ENCODE results near the gene ADAMTS2. TPM values are rescaled to one million over a fixed set of nuclear protein-coding genes. Genes with fewer than 3 reads are reported as not detected.
A peak's percentile ranks its signal among the peaks of the same experiment; 100 is the strongest.

Gene ADAMTS2
- total RNA-seq, 1 experiment from 2014 or later, result not detected

GRCh38 chr5:179180921-179181645 is 164.2 kb downstream of the ADAMTS2 start:
- in situ Hi-C loops (cut with HindIII; ENCODE audit: low pct_unique_long_range_greater_than_20kb, low sequenced_read_pairs), result no loop called here
- DNase-seq (ENCODE audit: low read depth, low spot score), result no peak

- in situ Hi-C loops (cut with HindIII; ENCODE audit: low pct_unique_long_range_greater_than_20kb, low sequenced_read_pairs), result no loop called here
- DNase-seq (ENCODE audit: low read depth, low spot score), result no peak
These were observed 165.1 kb downstream of the ADAMTS2 start for GRCh38 chr5:179180061-179180610.

DNA sequence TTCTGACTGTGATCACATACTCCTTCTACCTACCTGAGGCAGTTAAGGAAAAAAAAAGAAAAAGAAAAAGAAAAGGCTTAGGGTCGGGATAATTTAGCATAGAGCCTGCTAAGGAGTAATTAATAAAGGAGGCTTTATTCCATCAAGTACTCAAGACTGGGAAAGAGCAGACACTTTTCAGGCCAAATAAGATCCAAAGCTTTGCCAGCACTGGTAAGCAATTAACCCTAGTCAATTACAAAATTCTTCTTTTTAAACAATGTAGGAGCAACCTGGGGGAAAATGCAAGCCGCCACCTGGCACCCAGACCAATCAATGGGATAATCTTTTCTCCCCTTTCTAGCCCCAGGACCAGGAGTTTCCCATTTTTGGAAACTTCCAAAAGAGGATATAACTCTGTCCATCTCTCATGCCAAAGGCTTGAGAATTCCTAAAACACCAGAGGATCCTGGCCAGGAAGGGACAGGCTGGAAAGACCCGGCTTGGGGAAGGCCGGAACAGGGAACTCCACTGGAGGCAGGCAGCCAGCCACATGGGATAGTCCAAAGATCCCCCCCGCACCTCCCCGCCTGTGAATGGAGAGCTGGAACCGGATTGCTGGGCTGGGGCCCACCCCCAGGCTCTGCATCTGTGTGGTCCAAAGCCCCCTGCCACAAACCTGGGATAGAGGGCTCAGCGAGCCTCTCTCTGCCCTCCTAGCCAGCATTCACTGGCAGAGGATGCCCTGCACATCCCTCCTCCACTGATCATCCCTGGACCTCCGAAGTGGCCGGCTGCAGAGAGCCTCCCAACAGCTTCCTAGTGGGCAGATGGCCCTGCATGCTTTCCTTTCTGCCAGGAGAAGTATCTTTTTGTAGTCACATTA is 167.3 kb downstream of the ADAMTS2 start:
- in situ Hi-C loops (cut with HindIII; ENCODE audit: low pct_unique_long_range_greater_than_20kb, low sequenced_read_pairs), result no loop called here
- DNase-seq (ENCODE audit: low read depth, low spot score), result no peak

DNA sequence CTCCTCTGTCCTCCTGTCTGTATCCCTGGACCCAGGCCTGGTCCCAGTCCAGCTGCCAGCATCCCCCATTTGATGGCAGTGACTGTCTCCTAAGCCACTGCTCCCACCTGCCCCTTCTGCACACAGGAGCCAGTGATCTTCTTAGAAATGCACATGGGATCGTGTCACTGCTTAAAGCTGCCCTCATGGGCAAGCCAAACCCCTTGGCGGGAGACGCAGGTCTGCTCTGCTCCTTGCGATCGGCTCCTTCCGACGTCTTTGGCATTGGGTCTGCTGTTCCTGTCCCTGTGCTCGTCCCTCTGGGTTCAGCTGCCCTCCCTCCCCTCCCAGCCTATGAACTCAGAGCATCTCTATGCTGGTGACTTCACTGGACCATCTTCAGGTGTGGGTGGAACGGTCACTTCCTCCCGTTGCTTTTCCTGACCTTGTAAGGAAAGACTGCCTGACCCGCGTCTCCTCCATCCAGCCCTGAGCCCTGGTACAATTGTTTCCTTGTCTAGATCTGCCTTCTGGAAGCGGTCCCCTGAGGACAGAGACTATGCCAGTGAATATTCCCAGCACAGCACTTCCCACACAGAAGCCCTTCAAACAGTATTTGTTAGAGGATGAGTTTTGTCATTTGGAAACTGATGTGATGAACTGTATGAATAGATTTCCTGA is 168.6 kb downstream of the ADAMTS2 start:
- in situ Hi-C loops (cut with HindIII; ENCODE audit: low pct_unique_long_range_greater_than_20kb, low sequenced_read_pairs), result no loop called here

DNA sequence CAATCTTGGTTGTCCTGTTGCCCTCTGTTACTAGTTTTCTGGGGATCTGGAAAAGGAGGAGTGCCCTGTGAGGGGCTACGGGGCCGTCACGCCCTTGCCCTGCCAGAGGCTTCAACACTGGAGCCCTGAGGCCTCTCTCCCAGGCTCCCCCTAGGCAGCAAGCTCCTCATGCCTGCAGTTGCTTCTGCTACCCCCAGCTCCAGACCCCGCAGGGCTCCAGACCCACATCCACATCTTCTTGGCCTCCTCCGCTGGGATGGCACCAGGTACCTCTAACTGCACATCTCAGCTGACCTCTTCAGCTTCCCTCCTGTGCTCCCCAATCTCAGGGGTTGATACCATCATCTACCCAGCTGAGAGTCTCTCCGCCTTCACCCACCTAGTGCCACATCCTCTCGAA is 169.1 kb downstream of the ADAMTS2 start:
- DNase-seq (ENCODE audit: low read depth, low spot score), result no peak
- in situ Hi-C loops (cut with HindIII; ENCODE audit: low pct_unique_long_range_greater_than_20kb, low sequenced_read_pairs), result no loop called here

More for the DNA sequence above, 168.6 kb downstream of the ADAMTS2 start:
- peak; percentile 28 for DNase-seq (ENCODE audit: low read depth, low spot score)

- in situ Hi-C loops (cut with HindIII; ENCODE audit: low pct_unique_long_range_greater_than_20kb, low sequenced_read_pairs), result no loop called here
- DNase-seq (ENCODE audit: low read depth, low spot score), result no peak
These were observed 173.2 kb downstream of the ADAMTS2 start for GRCh38 chr5:179171816-179172745.

GRCh38 chr5:179171251-179171815 is 173.9 kb downstream of the ADAMTS2 start:
- in situ Hi-C loops (cut with HindIII; ENCODE audit: low pct_unique_long_range_greater_than_20kb, low sequenced_read_pairs), result no loop called here
- no peak for DNase-seq (ENCODE audit: low read depth, low spot score)

- DNase-seq (ENCODE audit: low read depth, low spot score), result no peak
- in situ Hi-C loops (cut with HindIII; ENCODE audit: low pct_unique_long_range_greater_than_20kb, low sequenced_read_pairs), result no loop called here
These were observed 174.7 kb downstream of the ADAMTS2 start for GRCh38 chr5:179170606-179171005.

- DNase-seq (ENCODE audit: low read depth, low spot score), result no peak
- in situ Hi-C loops (cut with HindIII; ENCODE audit: low pct_unique_long_range_greater_than_20kb, low sequenced_read_pairs), result no loop called here
These were observed 175.4 kb downstream of the ADAMTS2 start for GRCh38 chr5:179169836-179170235.

DNA sequence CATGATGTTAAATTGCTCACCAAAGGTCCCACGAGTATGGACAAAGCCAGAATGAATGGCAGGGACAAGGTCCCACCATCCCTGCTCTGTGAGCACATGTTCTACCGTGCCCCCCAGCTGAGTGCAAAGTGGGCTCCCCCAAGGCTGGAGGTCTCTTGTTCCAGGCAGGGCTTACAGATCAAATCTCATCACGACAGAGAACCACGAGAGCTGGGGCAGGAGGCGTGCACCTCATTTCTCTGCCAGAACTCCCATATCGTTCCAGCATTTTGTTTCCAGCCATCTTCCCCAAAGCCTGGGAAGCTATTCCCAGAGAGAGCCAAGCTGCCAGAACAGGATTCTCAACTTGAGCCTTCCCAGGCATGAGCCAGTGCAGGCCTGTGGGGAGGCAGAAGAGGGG is 176.6 kb downstream of the ADAMTS2 start:
- DNase-seq (ENCODE audit: low read depth, low spot score), result no peak
- in situ Hi-C loops (cut with HindIII; ENCODE audit: low pct_unique_long_range_greater_than_20kb, low sequenced_read_pairs), result no loop called here

GRCh38 chr5:179167871-179168451 is 177.3 kb downstream of the ADAMTS2 start:
- DNase-seq (ENCODE audit: low read depth, low spot score), result no peak
- in situ Hi-C loops (cut with HindIII; ENCODE audit: low pct_unique_long_range_greater_than_20kb, low sequenced_read_pairs), result no loop called here

DNA sequence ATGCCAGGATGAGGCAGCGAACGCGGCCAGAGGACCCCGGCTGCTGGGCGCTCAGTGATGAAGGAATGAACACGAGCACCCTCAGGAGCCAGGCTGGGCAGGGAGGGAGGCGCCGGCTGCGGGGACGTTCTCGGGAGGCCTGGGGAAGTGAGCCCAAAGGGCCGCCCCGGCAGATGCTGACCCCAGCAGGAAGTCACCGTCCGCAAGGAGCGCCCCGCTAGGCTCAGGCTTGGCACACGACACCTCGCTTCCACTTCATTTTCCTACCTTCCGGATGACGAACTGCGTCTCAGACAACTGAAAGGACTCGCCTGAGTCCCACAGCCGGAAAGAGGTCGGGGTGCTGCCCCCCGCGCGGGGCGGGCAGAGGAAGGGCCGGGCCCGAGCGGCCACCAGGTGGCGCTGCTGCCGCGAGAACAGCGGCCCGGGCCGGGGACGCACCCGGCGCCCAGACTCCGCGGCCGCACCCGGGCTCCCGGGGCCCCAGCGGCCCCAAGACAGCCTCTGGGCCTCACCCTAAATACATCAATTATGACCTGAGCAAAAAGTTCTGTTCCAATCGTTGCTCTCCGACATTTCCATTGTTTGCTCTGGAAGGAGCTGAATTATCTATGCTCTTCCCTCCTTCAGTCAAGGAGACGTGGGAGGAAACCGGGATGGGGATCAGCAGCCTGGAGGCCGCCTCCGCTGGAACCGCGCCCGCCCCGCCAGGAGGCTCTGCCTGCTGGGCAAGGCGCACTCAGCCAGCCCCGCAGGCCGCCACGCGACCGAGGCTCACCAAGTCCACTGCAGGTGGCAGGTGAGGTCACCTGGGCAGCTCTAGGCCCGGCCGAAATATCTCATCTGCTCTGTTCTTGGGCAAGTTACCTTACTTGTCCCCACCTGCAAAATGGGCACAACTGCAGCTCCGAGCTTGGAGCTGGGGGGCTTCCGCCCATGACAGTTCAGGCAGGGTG is 178.1 kb downstream of the ADAMTS2 start:
- peak; percentile 2 for DNase-seq (ENCODE audit: low read depth, low spot score)
- in situ Hi-C loops (cut with HindIII; ENCODE audit: low pct_unique_long_range_greater_than_20kb, low sequenced_read_pairs), result no loop called here

DNA sequence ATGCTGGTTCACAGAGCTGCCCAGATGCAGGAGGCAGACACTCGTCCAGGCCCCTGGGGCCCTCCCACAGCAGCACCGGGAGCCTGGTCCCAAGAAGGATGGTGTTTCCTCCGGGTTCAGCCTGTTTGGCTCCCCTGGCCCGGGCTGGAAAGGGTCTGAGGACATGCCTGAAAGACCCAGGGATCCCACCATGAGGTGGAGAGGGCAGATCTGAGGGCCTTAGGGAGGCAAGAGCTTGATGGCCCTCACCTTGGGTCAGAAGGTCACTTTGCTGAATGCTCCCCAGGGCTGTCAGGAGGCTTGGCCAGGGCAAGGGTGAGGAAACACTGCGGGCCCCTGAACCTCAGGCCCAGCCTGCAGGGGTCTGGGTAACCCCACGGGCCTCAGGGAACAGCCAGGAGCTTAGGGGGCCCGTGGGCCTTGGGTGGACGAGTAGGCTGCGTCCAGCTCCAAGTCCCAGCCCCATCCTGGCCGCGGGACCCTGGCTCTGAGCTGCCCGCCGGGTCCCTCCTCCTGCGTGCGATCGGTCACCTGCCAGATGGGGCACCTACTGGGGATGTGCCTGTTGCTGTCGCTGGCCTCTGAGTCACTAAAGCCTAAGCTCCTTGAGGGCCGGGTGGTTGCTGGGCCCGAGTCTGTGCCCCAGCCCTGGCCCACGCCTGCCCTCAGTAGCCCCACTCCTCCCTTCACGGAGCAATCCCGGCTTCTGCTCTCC is 178.9 kb downstream of the ADAMTS2 start:
- no peak for DNase-seq (ENCODE audit: low read depth, low spot score)
- in situ Hi-C loops (cut with HindIII; ENCODE audit: low pct_unique_long_range_greater_than_20kb, low sequenced_read_pairs), result no loop called here

GRCh38 chr5:179165421-179166170 is 179.7 kb downstream of the ADAMTS2 start:
- DNase-seq (ENCODE audit: low read depth, low spot score), result no peak
- in situ Hi-C loops (cut with HindIII; ENCODE audit: low pct_unique_long_range_greater_than_20kb, low sequenced_read_pairs), result no loop called here
